Dermis microvascular lymphatic vessel endothelial cell (primary cell): ENCODE results near the gene SPOP. TPM values are rescaled to one million over a fixed set of nuclear protein-coding genes. Genes with fewer than 3 reads are reported as not detected.
"Not testable (repeated sequence)": the region's sequence is repeated elsewhere in the genome, so short reads cannot be mapped to it uniquely, and the experiment has no call there.

Source experiments
- DNase-seq, 2 donors: peaks; one replicate each; pipeline versions ENCODE4 v3.0.0 to v3.0.0-alpha.2; 2010; ENCODE audit warnings: low read depth in 2 of 2
- total RNA-seq: library from RNA; depleted of rRNA; stranded (reverse); fragments of >200 nt; gene quantifications from 2 replicates; pipeline ENCODE4 v1.2.1, GENCODE V29; 2014

SPOP gene
- total RNA-seq, 1 donor from 2014 or later = 106 TPM

DNA sequence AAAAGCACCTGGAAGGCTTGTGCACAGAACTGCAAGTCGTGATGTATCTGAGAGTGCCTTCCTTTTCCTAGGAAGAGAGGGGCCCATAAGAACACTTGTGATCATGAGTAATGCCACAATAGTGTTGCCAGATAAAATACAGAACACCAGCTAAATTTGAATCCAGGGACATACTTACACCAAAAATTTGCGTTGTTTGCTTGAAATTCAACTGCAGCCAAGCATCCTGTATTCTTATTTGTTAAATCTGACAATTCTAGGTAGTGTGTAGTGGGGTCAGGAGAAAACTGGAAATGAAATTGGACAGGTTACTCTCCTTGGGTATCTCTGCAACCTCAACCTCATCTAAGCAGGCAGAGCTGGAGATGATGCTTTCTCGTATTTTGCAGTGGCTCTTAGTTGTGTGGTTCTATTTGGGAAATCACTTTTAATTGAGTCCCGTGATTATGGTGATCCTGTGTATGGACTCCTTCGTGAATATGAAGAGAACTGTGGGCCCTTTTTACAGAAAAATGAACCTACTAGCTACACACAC lies 17.9 kb upstream of the SPOP start:
- DNase-seq = no peak

DNA sequence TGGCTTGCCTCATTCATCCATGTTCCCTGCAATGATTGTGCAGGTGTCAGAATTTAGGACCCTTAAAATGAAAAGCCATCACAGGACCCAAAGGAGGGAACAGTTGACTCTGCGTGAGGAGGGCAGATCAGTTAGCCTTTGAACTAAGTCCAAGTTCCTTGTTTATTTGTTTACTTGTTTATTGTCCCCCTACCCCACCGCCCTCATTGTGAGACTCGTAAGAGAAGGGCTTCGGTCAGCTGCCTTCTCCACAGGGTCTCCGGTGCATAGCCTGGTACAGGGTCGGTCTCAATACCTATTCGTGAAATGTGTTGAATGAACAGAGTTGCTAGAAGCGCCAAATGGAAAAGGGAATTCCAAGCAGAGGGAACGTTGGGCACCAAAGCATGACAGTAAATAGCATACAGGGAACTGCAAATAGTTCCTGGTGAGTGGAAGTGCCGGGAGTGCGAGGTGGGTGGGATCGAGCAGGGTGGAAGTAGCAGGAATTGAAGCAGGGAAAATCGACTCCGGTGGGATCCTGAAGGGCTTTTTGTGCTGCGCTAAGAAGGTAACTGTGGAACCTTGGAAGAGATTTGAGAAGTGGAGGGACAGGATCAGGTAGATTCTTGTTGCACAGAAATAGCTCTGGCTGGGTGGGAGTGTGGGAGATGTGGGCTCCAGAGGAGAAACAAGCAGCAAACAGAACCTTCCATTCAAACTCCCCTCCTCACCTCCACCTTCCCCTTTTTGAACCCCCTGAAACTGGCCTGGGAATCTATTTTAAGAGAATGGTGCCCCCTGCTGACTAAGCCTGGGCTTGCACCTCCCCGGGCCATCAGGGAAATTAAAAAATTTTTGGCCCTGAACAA lies 17.2 kb upstream of the SPOP start:
- peak in 1 of 2 donors; percentile 38 for DNase-seq

DNA sequence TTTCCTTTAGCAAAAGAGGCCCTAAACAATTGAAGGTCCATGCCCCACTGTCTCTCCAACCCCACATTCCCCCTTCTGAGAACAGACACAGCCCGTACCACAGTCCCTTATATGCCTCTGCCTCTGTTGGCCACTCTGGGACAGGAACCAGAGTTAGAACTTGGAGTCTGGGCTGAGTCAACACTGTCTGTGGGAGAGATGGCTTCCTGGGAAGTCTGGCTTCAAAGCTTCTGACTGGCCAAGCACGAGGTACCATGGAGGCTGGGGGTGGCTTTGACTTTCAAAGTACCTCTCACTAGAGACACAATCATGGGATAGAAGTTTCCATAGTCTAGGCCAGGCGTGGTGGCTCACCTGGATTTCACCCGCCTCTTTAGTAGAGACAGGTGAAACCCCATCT lies 14.9 kb upstream of the SPOP start:
- DNase-seq = no peak

DNA sequence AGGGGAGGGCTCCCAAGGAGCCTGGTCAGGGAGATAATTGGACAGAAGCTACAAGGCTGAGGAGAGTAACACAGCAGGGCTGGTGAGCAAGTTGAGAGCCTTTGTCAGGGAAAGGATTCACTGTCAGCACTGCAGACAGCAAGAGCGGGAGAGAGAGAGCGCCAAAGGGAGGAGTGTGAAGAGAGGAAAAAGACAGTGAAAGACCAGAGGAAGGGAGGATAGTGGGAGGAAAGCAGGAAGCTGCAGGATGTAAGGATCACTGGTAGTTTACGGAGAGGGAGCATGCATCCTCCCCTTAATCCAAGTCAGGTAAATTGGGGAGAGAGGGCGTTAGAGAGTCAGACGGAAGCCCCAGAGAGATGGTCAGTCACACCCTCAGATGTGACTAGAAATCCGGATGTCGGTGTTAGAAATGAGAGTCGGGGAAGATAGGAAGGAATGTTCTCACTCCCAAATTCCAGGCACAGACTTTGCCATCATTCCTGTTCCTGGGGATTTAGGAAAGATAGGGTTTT lies 13.8 kb upstream of the SPOP start:
- DNase-seq = no peak

DNA sequence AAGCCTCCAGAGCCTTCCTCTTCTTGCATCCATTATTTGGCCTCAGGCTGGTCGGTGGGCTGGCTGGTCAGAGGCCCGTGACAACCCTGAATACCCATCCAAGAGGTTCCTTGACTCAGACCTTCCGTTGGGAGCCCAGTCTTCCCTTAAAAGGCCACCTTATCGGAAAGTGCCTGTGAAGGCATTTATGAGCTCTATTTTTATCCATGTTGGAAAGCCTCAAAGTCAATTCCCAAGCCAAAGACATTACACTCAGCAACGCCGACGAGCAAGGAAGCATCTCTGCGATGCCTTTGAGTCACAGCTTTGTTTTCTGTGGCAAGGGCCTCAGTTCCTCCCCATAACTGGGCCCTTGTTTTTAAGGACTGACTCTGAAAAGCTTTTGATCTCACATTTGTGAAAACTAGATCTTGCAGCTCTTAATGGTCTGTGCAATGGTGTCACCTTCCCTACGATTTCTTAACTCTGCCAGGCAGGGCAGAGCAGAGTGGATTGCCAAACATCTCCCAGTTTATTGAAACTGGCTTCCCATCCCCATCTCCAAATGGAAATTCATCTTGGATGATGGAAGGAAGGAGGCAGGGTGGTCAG lies 13.3 kb upstream of the SPOP start:
- DNase-seq = peak in 1 of 2 donors; percentile 31

DNA sequence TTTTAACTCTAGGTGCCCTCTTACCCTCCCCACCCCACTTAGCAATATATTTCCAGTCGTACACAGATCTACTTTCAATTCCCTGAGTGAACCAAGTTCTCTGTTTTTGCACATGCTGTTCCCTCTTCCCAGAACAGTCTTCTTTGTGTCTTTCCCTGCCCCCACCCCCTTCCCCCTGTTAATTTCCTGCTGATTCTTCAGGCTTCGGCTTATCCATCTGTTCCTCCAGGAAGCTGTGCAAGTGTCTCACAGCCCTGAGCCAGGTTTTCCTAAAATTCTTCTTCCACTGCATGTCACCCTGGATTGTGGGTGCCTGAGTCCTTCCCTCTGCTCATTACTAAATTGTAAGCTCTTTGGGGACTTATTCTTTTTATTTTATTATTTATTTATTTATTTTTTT lies 12.4 kb upstream of the SPOP start:
- no peak for DNase-seq

DNA sequence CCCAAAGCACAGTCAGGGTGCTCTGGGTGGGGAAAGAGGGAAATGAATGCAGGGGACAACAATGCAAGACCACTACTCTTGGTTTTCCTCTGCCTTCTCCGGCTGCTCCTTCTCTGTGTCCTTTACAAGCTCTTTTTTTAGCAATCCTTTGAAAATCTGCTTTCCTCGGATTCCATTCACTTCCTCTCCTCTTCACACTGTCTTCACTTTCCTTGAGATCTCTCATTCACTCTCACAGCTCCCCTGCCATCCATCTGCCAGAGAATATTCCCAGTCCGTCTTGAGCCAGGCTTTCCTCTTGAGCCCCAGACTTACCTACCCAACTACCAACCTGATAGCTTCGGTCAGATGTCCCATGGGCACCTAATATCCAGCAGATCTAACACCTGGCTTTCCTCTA lies 11.0 kb upstream of the SPOP start:
- no peak for DNase-seq

DNA sequence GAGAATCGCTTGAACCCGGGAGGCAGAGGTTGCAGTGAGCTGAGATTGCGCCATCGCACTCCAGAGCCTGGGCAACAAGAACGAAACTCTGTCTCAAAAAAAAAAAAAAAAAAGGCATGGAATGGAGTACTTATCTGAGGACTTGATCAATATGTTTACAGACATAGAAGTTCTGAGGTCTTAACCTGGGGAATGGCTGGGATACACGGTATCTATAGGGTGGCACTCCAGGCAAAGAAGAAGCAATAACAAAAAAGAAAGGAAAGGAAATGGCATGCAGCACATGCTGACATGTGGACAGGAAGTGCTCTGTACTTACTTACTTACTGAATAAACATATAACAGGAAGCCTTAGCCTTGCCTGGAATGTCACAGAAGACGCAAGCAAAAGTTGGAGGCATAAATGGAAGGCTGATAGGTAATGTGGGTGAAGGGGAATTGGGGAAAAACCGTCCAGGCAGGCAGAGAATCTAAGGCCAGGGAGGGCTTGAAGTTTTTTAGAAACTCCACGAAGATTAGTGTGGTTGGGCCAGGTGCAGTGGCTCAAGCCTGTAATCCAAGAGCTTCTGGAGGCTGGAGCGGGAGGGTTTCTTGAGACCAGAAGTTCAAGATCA lies 10.1 kb upstream of the SPOP start:
- peak in 1 of 2 donors; percentile 93 for DNase-seq

DNA sequence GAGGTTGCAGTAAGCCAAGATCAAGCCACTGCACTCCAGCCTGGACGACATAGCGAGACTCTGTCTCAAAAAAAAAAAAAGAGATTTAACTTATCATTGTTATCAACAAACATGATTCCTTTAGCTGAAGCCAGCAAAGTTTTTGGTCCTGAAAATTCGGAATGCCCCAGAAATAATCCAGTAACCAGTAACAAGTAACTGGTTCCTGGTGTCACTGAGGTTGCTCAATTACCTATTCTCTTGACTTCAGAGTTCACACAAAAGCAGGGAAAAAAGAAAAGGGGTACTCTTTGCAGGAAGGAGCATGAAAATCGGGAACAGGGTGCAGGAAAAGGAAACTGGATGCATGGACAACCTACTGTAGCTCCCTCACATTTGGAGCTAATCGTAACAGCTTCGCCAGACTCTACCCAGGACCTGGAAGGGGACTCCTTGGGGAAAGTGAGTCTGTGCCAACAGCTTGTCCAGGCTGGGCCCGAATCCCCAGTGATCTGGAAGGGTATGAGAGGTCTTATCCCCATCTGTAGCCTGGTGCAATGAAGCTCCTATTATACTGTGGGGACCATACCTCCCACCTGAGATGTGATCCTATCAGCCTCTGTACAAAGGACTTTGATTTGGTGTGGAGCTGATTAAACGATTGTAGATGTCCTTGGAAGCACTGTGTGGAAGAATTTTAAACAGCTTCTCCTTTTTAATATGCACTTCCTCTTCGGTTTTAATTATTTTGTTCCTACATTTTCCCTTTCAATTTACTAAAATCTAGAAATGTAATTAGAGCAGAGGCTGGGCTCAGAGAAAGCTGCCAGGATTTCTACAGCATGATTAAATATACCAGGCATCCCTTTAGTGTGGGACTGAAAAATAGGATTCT lies 3.4 kb upstream of the SPOP start:
- DNase-seq = no peak

DNA sequence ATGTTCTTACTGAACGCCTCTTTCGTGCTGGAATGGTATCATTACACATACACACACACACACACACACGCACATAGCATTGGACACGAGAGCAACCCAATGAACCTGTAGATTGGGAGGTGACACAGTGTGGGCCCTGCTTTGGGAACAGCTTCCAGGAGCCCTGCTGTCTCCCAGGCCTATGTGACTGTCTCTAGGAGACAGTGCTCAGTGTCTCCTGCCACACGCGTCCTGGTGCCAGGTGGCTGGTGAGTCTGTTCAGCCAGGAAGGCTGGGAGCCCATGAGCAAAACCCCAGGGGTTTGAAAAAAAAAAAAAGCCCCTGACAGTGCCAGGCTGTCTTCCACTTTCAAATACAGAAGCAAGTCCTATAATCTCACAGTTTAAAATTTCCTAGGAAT lies 2.4 kb upstream of the SPOP start:
- no peak for DNase-seq

DNA sequence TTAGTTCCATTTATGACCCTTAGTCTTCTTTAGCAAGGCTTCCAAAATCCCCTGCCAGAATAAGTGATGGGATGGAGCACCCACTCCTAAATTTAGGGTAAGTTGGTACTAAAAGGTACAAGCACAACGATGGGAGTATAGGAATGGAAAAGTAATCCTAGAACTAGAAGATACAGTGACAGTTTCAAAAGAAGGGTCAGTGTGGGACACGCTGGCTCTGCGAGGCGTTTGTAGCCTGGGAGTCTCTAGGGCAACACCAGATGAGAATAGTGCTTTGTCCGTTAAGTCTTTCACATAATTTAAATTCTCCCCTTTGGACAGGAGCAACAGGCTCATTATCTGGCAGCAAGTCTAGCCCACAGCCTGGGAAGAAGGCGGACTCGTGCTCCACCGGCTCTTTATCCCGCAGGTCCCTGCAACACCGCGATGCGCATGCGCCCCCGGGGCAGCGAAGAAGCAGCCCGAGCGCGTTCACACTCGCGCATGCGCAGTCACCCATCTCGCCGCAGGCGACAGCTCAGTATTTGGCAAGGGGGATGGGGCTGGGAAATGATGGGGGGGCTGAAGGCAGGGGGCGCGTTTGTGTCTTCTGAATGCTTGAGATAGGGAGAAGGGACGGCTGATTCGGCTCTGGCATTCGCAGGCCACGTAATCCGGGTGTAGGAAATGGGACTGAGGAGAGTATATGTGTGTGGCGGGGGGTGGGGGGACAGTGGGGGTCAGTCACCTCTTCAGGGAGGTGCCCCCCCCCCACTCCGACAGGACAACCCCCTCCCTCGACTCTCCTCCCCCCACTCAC lies 564 bp downstream of the SPOP start:
- peak; percentile 88 to 93 for DNase-seq

DNA sequence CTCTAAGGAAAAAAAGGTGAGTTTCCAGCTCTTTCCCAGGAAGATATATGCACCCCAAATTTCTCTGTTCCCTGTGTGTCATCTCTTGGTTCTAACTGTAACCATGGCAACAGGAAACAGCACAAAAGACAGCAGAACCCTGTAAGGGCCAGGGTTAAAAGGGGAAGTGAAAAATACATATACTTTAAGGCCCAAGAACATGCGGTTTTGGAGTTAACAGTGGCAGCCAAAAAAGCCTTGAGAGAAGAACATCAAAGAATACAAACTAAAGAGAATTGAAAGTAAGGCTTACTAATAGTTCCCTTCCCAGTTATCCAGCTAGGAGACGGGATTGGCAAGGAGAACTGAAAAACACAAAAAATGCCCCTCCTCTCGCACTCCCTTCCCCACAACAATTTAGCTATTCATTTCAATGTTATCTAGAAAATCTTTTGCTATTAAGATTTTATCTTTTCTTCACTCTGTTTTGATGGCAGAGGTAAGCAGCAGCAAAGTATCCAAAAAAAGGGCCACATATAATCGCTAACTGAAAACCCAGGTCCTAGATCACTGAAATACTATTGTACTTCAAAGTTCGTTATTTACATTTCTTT lies 1.5 kb downstream of the SPOP start:
- DNase-seq = peak in 1 of 2 donors; percentile 42

DNA sequence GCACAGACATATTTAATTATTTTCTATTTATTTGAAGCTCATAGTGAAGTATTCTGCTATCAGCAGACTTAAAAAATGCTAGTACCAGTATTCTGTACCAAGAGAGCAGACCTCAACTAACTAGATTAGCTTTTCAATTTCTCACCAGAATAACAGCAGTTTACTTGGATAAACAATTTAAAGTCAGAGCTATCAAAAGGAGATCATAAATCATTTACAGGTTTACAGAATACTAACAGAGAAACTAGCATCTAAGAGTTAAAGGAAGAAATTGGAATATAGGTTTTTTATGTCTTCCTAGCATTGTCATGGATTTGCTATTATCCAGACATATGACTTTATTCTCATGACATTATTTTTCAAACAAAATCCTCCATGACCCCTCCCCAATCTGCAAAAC lies 3.4 kb downstream of the SPOP start:
- no peak for DNase-seq

DNA sequence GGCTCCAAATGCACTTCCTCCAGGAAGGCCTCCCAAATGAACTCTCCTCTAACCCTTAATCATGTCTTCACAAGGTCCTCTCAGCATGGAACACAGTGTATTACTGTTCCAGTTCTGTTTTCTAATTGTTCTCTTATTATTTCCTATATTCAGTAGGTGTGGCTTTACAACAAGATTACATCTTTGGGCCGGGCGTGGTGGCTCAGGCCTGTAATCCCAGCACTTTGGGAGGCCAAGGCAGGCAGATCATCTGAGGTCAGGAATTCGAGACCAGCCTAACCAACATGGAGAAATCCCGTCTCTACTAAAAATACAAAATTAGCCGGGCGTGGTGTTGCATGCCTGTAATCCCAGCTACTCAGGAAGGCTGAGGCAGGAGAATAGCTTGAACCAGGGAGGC lies 4.2 kb downstream of the SPOP start:
- DNase-seq = not testable (repeated sequence)

DNA sequence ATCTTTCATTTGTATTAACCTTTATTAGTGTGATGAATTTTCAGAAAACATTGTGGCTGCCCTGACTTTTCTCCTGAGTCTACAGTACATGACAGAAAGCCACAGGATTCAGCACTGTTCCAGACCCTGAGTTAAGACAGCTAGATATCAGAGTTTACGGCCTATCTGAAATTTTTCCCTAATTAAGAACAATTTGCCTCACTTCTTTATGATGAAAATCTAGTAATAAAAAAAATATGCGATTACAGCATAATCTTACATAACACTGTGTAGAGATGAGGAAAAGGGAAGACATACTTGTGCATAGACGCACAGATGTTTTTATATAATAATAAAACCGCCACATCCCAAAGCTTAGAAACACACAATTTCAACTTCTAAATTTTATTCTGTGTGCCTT lies 7.3 kb downstream of the SPOP start:
- no peak for DNase-seq

DNA sequence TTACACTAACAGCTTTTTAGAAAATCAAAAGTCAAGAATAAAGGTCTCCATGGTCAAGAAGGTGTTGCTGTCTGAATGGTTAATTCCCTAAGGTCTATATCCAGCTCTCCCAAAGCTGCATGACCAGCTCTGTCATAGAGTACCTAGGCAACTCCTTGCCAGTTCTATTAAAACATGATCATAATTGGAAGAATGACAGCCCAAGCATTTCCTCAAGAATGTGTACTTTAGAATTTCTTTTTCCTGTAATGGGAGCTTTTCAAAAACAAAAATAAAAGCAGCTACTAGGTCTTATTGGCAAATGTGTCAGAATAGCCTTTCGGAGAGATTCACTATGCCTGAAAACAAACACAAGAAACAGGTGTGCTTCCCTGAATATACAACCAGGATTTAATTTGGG lies 7.9 kb downstream of the SPOP start:
- peak in 1 of 2 donors; percentile 63 for DNase-seq

DNA sequence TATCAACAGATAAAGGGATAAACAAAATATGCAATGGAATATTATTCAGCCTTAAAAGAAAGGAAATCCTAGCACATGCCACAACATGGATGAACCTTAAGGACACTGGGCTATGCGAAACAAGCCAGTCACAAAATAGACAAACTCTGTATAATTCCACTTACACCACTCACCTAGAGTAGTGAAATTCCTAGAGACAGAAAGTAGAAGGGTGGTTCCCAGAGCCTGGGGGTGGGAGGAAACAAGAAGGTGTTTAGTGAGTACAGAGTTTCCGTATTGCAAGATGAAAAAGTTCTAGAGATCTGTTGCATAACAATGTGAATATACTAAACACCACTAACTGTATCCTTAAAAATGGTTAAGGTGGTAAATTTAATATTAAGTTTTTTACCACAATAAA lies 10.0 kb downstream of the SPOP start:
- DNase-seq = no peak

DNA sequence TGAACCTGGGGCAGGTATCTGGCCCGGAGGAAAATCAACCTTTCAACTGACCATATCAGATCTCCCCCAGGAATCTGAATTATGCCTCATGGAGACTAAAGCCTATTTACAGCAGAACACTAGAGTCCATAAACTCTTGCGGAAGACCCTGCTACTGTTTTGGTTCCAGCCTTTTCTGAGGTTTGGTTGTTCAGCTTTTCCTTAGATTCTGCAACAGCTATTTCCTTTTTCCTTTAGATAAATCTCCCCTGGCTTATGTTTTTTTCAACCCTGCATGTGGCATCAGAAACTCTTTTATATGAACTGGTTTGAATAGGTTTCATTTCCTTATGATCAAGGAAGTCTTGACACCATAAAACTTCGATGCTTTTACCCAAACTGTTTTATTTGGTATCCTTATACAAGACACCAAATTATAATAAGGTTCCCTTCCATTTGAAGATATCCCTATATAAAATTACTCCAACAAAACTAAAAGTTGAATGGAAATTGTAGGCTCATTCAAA lies 13.1 kb downstream of the SPOP start:
- peak in 1 of 2 donors; percentile 82 for DNase-seq

DNA sequence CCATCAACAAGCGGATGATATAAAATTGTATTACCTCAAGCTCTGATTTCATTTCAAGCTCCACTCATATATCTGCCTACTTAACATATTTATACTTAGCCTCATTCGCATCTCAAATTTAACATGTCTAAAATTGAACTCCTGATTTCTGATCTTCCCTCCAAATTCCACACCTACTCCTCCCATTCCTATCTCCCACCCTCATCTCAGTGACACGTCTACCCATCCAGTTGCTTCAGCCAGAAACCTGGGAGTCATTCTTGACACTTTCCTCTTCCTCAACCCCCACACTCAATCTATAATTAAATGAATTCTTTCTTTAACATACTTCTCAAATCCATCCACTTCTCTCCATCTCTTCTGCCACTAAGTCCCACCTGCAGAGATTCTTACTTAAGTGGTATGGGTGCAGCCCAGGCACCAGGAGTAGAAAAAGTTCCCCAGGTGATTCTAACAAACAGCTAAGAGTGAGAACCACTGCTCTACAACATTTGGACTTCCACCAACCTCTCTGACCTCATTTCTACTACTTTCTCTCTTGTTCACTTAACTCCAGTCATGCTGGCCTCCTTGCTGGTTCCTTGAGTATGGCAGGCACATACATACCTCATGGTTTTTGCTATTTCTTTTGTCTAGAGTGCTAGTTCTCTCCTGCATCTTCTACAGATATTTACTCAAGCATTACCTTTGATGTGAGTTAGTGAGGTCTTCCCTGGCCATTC lies 18.1 kb downstream of the SPOP start:
- no peak for DNase-seq
